H9 (cell line): ENCODE measurements around the gene NPHS1. TPM values are rescaled to one million over a fixed set of nuclear protein-coding genes. Genes with fewer than 3 reads are reported as not detected.

Experiments used
- DNase-seq: peaks from one replicate; pipeline ENCODE4 v3.0.0-alpha.2; 2017
- H2AFZ ChIP-seq: one replicate; pipeline ENCODE4 v1.6.1; 2013; ENCODE audit warnings: mild to moderate bottlenecking, low read length, control low read depth, moderate library complexity
- H2AK5ac ChIP-seq: 2 replicates; pipeline ENCODE4 v1.6.1; 2013; ENCODE audit warnings: low read length, control low read depth, mixed read lengths; ENCODE audit not compliant: insufficient read length
- H2BK120ac ChIP-seq: one replicate; pipeline ENCODE4 v1.6.1; 2013; ENCODE audit warnings: low read depth, mild to moderate bottlenecking, low read length, control low read depth, inconsistent platforms; ENCODE audit not compliant: poor library complexity, severe bottlenecking
- H2BK12ac ChIP-seq: 2 replicates; pipeline ENCODE4 v1.6.1; 2013; ENCODE audit warnings: low read length, control low read depth, mixed read lengths, low read depth; ENCODE audit not compliant: insufficient read length
- H2BK15ac ChIP-seq: 2 replicates; pipeline ENCODE4 v1.6.1; 2013; ENCODE audit warnings: low read depth, low read length, control low read depth
- H2BK20ac ChIP-seq: one replicate; pipeline ENCODE4 v1.6.1; 2013; ENCODE audit warnings: low read depth, mild to moderate bottlenecking, low read length, control low read depth, inconsistent platforms; ENCODE audit not compliant: poor library complexity, severe bottlenecking
- H2BK5ac ChIP-seq: 2 replicates; pipeline ENCODE4 v1.6.1; 2013; ENCODE audit warnings: low read length, control low read depth, mixed read lengths; ENCODE audit not compliant: insufficient read length
- H3K14ac ChIP-seq: 2 replicates; pipeline ENCODE4 v1.6.1; 2013; ENCODE audit warnings: low read length, control low read depth; ENCODE audit not compliant: insufficient read depth
- H3K18ac ChIP-seq: 2 replicates; pipeline ENCODE4 v1.6.1; 2013; ENCODE audit warnings: low read depth, mild to moderate bottlenecking, mixed read lengths, low read length, control low read depth; ENCODE audit not compliant: insufficient read length
- H3K23ac ChIP-seq: 2 replicates; pipeline ENCODE4 v1.6.1; 2013; ENCODE audit warnings: low read length, control low read depth, mixed read lengths, low read depth; ENCODE audit not compliant: insufficient read length
- H3K23me2 ChIP-seq: 2 replicates; pipeline ENCODE4 v1.6.1; 2013; ENCODE audit warnings: low read depth, mild to moderate bottlenecking, mixed read lengths, low read length, control low read depth; ENCODE audit not compliant: insufficient read length, poor library complexity, severe bottlenecking
- H3K27ac ChIP-seq: 2 replicates; pipeline ENCODE4 v1.5.1; 2013; ENCODE audit warnings: low read length, control low read depth, mixed read lengths, low read depth; ENCODE audit not compliant: insufficient read length
- H3K27me3 ChIP-seq: 2 replicates; pipeline ENCODE4 v1.6.1; 2013; ENCODE audit warnings: low read length, control low read depth, inconsistent platforms; ENCODE audit not compliant: insufficient read depth
- H3K4ac ChIP-seq: 2 replicates; pipeline ENCODE4 v1.6.1; 2013; ENCODE audit warnings: low read depth, mild to moderate bottlenecking, control low read depth, inconsistent platforms, low read length, moderate library complexity
- H3K4me1 ChIP-seq: 2 replicates; pipeline ENCODE4 v1.6.1; 2013; ENCODE audit warnings: low read length, control low read depth, inconsistent platforms; ENCODE audit not compliant: insufficient read depth
- H3K4me2 ChIP-seq: 2 replicates; pipeline ENCODE4 v1.6.1; 2013; ENCODE audit warnings: low read length, control low read depth, mixed read lengths; ENCODE audit not compliant: insufficient read length, insufficient read depth
- H3K56ac ChIP-seq: 2 replicates; pipeline ENCODE4 v1.6.1; 2013; ENCODE audit warnings: low read depth, mild to moderate bottlenecking, mixed read lengths, low read length, control low read depth; ENCODE audit not compliant: insufficient read length
- H3K79me1 ChIP-seq: 2 replicates; pipeline ENCODE4 v1.6.1; 2013; ENCODE audit warnings: low read depth, mild to moderate bottlenecking, moderate library complexity, low read length, control low read depth, inconsistent platforms; ENCODE audit not compliant: insufficient read depth, poor library complexity, severe bottlenecking
- H3K79me2 ChIP-seq: 2 replicates; pipeline ENCODE4 v1.6.1; 2013; ENCODE audit warnings: low read length, control low read depth, inconsistent platforms; ENCODE audit not compliant: insufficient read depth
- H3K9ac ChIP-seq: 2 replicates; pipeline ENCODE4 v1.6.1; 2013; ENCODE audit warnings: low read length, control low read depth, mixed read lengths; ENCODE audit not compliant: insufficient read length; ENCODE audit errors: extremely low read depth
- H3K9me3 ChIP-seq: one replicate; pipeline ENCODE4 v1.6.1; 2013; ENCODE audit warnings: low read depth, low read length, inconsistent platforms; ENCODE audit not compliant: control insufficient read depth
- H3T11ph ChIP-seq: one replicate; pipeline ENCODE4 v1.6.1; 2013; ENCODE audit warnings: mild to moderate bottlenecking, low read length, control low read depth, inconsistent platforms
- H4K20me1 ChIP-seq: one replicate; pipeline ENCODE4 v1.6.1; 2013; ENCODE audit not compliant: control insufficient read depth, insufficient read length, insufficient read depth
- H4K5ac ChIP-seq: 2 replicates; pipeline ENCODE4 v1.6.1; 2013; ENCODE audit warnings: low read depth, mild to moderate bottlenecking, mixed read lengths, low read length, control low read depth; ENCODE audit not compliant: insufficient read length
- H4K8ac ChIP-seq: replicated peaks from 2 replicates; pipeline ENCODE4 v1.6.1; 2013; ENCODE audit warnings: low read length, control low read depth, mixed read lengths, low read depth; ENCODE audit not compliant: insufficient read length
- H4K91ac ChIP-seq: 2 replicates; pipeline ENCODE4 v1.6.1; 2013; ENCODE audit warnings: low read depth, mild to moderate bottlenecking, moderate library complexity, mixed read lengths, low read length, control low read depth; ENCODE audit not compliant: insufficient read length
- H3K27ac Mint-ChIP-seq, 3 experiments: 2 replicates in 2 of 3; 3 replicates in 1 of 3; pipeline ENCODE4 v1.8.0; 2020 to 2021; ENCODE audit warnings: mixed read lengths in 3 of 3, mild to moderate bottlenecking in 1 of 3, moderate library complexity in 1 of 3
- H3K27me3 Mint-ChIP-seq: 2 replicates; pipeline ENCODE4 v1.8.0; 2021; ENCODE audit warnings: low read depth, mild to moderate bottlenecking, moderate library complexity, mixed read lengths
- H3K36me3 Mint-ChIP-seq, 3 experiments: 2 replicates in 2 of 3; 3 replicates in 1 of 3; pipeline ENCODE4 v1.8.0; 2020 to 2021; ENCODE audit warnings: low read depth in 3 of 3, mixed read lengths in 3 of 3; ENCODE audit not compliant: insufficient read depth in 1 of 3
- H3K4me1 Mint-ChIP-seq, 2 experiments: 2 replicates each; pipeline ENCODE4 v1.8.0; 2020; ENCODE audit warnings: mixed read lengths in 2 of 2
- H3K4me3 Mint-ChIP-seq, 2 experiments: 2 replicates in 1 of 2; 3 replicates in 1 of 2; pipeline ENCODE4 v1.8.0; 2020 to 2021; ENCODE audit warnings: mild to moderate bottlenecking in 2 of 2, mixed read lengths in 2 of 2, moderate library complexity in 1 of 2
- H3K9me3 Mint-ChIP-seq, 2 experiments: 2 replicates in 1 of 2; 3 replicates in 1 of 2; pipeline ENCODE4 v1.8.0; 2020; ENCODE audit warnings: mild to moderate bottlenecking in 2 of 2, mixed read lengths in 2 of 2, moderate library complexity in 1 of 2
- CTCF ChIP-seq: fragments of 200-600 bp; sonication (generic); conservative IDR thresholded peaks from 3 replicates; pipeline ENCODE4 v1.8.0; 2021; ENCODE audit warnings: antibody characterized with exemption, mild to moderate bottlenecking
- WGBS: extraction: QIAGEN DNeasy Blood & Tissue Kit; methylation state at CpG from one replicate; pipeline ENCODE4 v1.1.7; 2013; ENCODE audit warnings: missing lambda C conversion rate, low lambda C conversion rate, mixed read lengths; ENCODE audit not compliant: insufficient read length; ENCODE audit errors: extremely low coverage; 5-methylcytosine and 5-hydroxymethylcytosine counted together
- total RNA-seq: library from RNA; stranded (reverse); gene quantifications from 2 replicates; pipeline ENCODE4 v1.2.1, GENCODE V29; 2021

The NPHS1 gene
- total RNA-seq, 1 experiment from 2014 or later, result 0.83 TPM

GRCh38 chr19:35833972-35834371 lies 18.3 kb downstream of the NPHS1 start:
- peaks cover 64% of the 10 kb centered on the region for H3K27me3 Mint-ChIP-seq
- no peaks in the 10 kb centered on the region for H3K27me3 ChIP-seq

More at GRCh38 chr19:35833972-35834371, 18.3 kb downstream of the NPHS1 start:
- Histone ChIP-seq H3K18ac (no peak overlapping the region), H4K91ac (no peak overlapping the region), H3K79me1 (no peaks in the 10 kb centered on the region), H2BK20ac (no peak overlapping the region), H3K27ac (no peak overlapping the region), H4K8ac (no peak overlapping the region), H3K23me2 (no peaks in the 10 kb centered on the region), H3K9me3 (no peaks in the 10 kb centered on the region), H3K9ac (no peak overlapping the region), H2BK15ac (no peak overlapping the region), H2AK5ac (no peak overlapping the region), H3K79me2 (no peaks in the 10 kb centered on the region), H3K14ac (no peak overlapping the region), H3K4ac (no peak overlapping the region), H2AFZ (no peak overlapping the region), H4K20me1 (no peaks in the 10 kb centered on the region), H3K23ac (no peak overlapping the region), H3K4me2 (no peak overlapping the region), H3K4me1 (no peaks in the 10 kb centered on the region), H4K5ac (no peak overlapping the region), H2BK120ac (no peak overlapping the region), H3T11ph (no peak overlapping the region), H2BK12ac (no peak overlapping the region), H2BK5ac (no peak overlapping the region), H3K56ac (no peak overlapping the region)
- H3K4me1 Mint-ChIP-seq, result peaks cover 5% of the 10 kb centered on the region in 2 experiments; a peak in 3 of 4 replicates
- no peak overlapping the region for H3K4me3 Mint-ChIP-seq
- H3K9me3 Mint-ChIP-seq, result no peaks in the 10 kb centered on the region
- H3K27ac Mint-ChIP-seq, result no peak overlapping the region
- no peaks in the 10 kb centered on the region for H3K36me3 Mint-ChIP-seq
- DNase-seq, result no peak
- no peak for TF ChIP-seq CTCF
- no CpG with 5 or more reads among the region's 7 CpGs for WGBS
